GM19324 (cell line): ENCODE data around the gene PARN.
"Not testable (repeated sequence)": the region's sequence is repeated elsewhere in the genome, so short reads cannot be mapped to it uniquely, and the experiment has no call there.

Experiments
- ATAC-seq: cut with Tn5 transposase; IDR thresholded peaks from one replicate; pipeline ENCODE4 v1.9.1; 2021; ENCODE audit warnings: mild to moderate bottlenecking, moderate library complexity; ENCODE audit not compliant: unreplicated experiment, low FRiP score

Gene PARN

GRCh38 chr16:14576532-14576931, 53.5 kb downstream of the PARN start:
- ATAC-seq: no peak

GRCh38 chr16:14576069-14576468, 54.0 kb downstream of the PARN start:
- ATAC-seq: no peak

GRCh38 chr16:14574698-14575415, 55.2 kb downstream of the PARN start:
- ATAC-seq: not testable (repeated sequence)

- no peak for ATAC-seq
These were observed 57.5 kb downstream of the PARN start for GRCh38 chr16:14572535-14572934.

- ATAC-seq: no peak
These were observed 60.8 kb downstream of the PARN start for GRCh38 chr16:14569213-14569612.

GRCh38 chr16:14566599-14566998, 63.5 kb downstream of the PARN start:
- ATAC-seq: no peak

- ATAC-seq: no peak
These were observed 64.4 kb downstream of the PARN start for GRCh38 chr16:14565688-14566025.

GRCh38 chr16:14564861-14565687, 65.0 kb downstream of the PARN start:
- ATAC-seq: no peak

- no peak for ATAC-seq
These were observed 65.7 kb downstream of the PARN start for GRCh38 chr16:14564323-14564722.

- ATAC-seq: no peak
These were observed 67.2 kb downstream of the PARN start for GRCh38 chr16:14562691-14563491.

- ATAC-seq: no peak
These were observed 69.5 kb downstream of the PARN start for GRCh38 chr16:14560523-14560922.

- ATAC-seq: peak; percentile 62
These were observed 70.2 kb downstream of the PARN start for GRCh38 chr16:14559809-14560241.

GRCh38 chr16:14553447-14553846, 76.6 kb downstream of the PARN start:
- ATAC-seq: no peak

GRCh38 chr16:14549789-14550153, 80.3 kb downstream of the PARN start:
- ATAC-seq: no peak

GRCh38 chr16:14548933-14549788, 80.9 kb downstream of the PARN start:
- no peak for ATAC-seq

- no peak for ATAC-seq
These were observed 84.6 kb downstream of the PARN start for GRCh38 chr16:14545346-14545884.

GRCh38 chr16:14544846-14545245, 85.2 kb downstream of the PARN start:
- ATAC-seq: not testable (repeated sequence)

GRCh38 chr16:14539631-14540030, 90.4 kb downstream of the PARN start:
- ATAC-seq: no peak

GRCh38 chr16:14539156-14539555, 90.9 kb downstream of the PARN start:
- no peak for ATAC-seq

GRCh38 chr16:14538604-14539003, 91.5 kb downstream of the PARN start:
- ATAC-seq: no peak
